WTC11 (cell line): Measurements from ENCODE around the gene FRMD5. TPM values are rescaled to one million over a fixed set of nuclear protein-coding genes. Genes with fewer than 3 reads are reported as not detected.

Experiments
- ATAC-seq: fragments of 200-7000 bp; cut with Tn5 transposase; 2 replicates; pipeline ENCODE4 v1.10.0; 2021; ENCODE audit warnings: mild to moderate bottlenecking, moderate library complexity
- CTCF ChIA-PET: fragments of 300-600 bp; sonication (Branson Sonifier 250); formaldehyde crosslinking; loops from one replicate; lab custom pipeline; 2021; ENCODE audit warnings: antibody characterized with exemption; lab: Charles Lee
- POLR2A ChIA-PET: fragments of 350-600 bp; sonication (Branson Sonifier 250); formaldehyde crosslinking; loops from one replicate; lab custom pipeline; 2021; ENCODE audit warnings: antibody characterized with exemption; lab: Charles Lee
- DNase-seq: peaks from one replicate; pipeline ENCODE4 v3.0.0; 2021; ENCODE audit warnings: low spot score
- H3K27ac Mint-ChIP-seq: 2 replicates; pipeline ENCODE4 v1.8.0; 2021; ENCODE audit warnings: mixed read lengths
- H3K27me3 Mint-ChIP-seq: 2 replicates; pipeline ENCODE4 v1.8.0; 2021; ENCODE audit warnings: low read depth, mild to moderate bottlenecking, moderate library complexity, mixed read lengths
- H3K36me3 Mint-ChIP-seq: 2 replicates; pipeline ENCODE4 v1.8.0; 2021; ENCODE audit warnings: mixed read lengths
- H3K4me1 Mint-ChIP-seq: 2 replicates; pipeline ENCODE4 v1.8.0; 2022; ENCODE audit warnings: mixed read lengths
- H3K4me3 Mint-ChIP-seq: 2 replicates; pipeline ENCODE4 v1.8.0; 2021; ENCODE audit warnings: mild to moderate bottlenecking, moderate library complexity, mixed read lengths
- H3K9me3 Mint-ChIP-seq: 2 replicates; pipeline ENCODE4 v1.8.0; 2021; ENCODE audit warnings: mixed read lengths
- ATF1 ChIP-seq: sonication (generic); formaldehyde crosslinking; IDR thresholded peaks from 2 replicates; pipeline ENCODE4 v1.8.1; 2023; ENCODE audit warnings: mild to moderate bottlenecking, moderate library complexity, missing genetic modification reagents
- ATF6 ChIP-seq: sonication (generic); formaldehyde crosslinking; IDR thresholded peaks from 2 replicates; pipeline ENCODE4 v1.8.1; 2023; ENCODE audit warnings: mild to moderate bottlenecking, missing genetic modification reagents
- E2F1 ChIP-seq: sonication (generic); formaldehyde crosslinking; IDR thresholded peaks from 2 replicates; pipeline ENCODE4 v1.8.0; 2022; ENCODE audit warnings: mild to moderate bottlenecking, missing genetic modification reagents
- ETV6 ChIP-seq: sonication (generic); formaldehyde crosslinking; IDR thresholded peaks from 2 replicates; pipeline ENCODE4 v1.8.1; 2022; ENCODE audit warnings: mild to moderate bottlenecking, missing genetic modification reagents
- FOXJ3 ChIP-seq: sonication (generic); formaldehyde crosslinking; IDR thresholded peaks from 2 replicates; pipeline ENCODE4 v1.9.0; 2021; ENCODE audit warnings: missing genetic modification reagents, mild to moderate bottlenecking, borderline replicate concordance
- FOXK1 ChIP-seq: sonication (generic); formaldehyde crosslinking; IDR thresholded peaks from 2 replicates; pipeline ENCODE4 v1.8.0; 2022; ENCODE audit warnings: mild to moderate bottlenecking, moderate library complexity, missing genetic modification reagents
- GTF2I ChIP-seq: fragments of 250-450 bp; sonication (Bioruptor Pico); conservative IDR thresholded peaks from 2 replicates; pipeline ENCODE4 v1.4.0; 2021; ENCODE audit warnings: mild to moderate bottlenecking
- HMGXB4 ChIP-seq: sonication (generic); formaldehyde crosslinking; IDR thresholded peaks from 2 replicates; pipeline ENCODE4 v1.8.1; 2023; ENCODE audit warnings: mild to moderate bottlenecking, moderate library complexity, missing genetic modification reagents
- MLX ChIP-seq: sonication (generic); formaldehyde crosslinking; IDR thresholded peaks from 2 replicates; pipeline ENCODE4 v1.8.1; 2023; ENCODE audit warnings: mild to moderate bottlenecking, missing genetic modification reagents, moderate library complexity
- NFYB ChIP-seq: sonication (generic); formaldehyde crosslinking; conservative IDR thresholded peaks from 2 replicates; pipeline ENCODE4 v1.8.0; 2022; ENCODE audit warnings: low read depth, missing genetic modification reagents
- OVOL2 ChIP-seq: fragments of 250-450 bp; sonication (Bioruptor Pico); IDR thresholded peaks from 2 replicates; pipeline ENCODE4 v1.9.0; 2021; ENCODE audit warnings: mild to moderate bottlenecking, borderline replicate concordance
- SMAD3 ChIP-seq: sonication (generic); formaldehyde crosslinking; IDR thresholded peaks from 2 replicates; pipeline ENCODE4 v1.8.0; 2022; ENCODE audit warnings: missing genetic modification reagents, mild to moderate bottlenecking, borderline replicate concordance
- SP1 ChIP-seq: sonication (generic); formaldehyde crosslinking; conservative IDR thresholded peaks from 2 replicates; pipeline ENCODE4 v1.8.1; 2022; ENCODE audit warnings: missing genetic modification reagents
- STAT6 ChIP-seq: sonication (generic); formaldehyde crosslinking; conservative IDR thresholded peaks from 2 replicates; pipeline ENCODE4 v1.8.1; 2023; ENCODE audit warnings: mild to moderate bottlenecking, low read depth, missing genetic modification reagents, moderate library complexity
- TEAD4 ChIP-seq: sonication (generic); formaldehyde crosslinking; IDR thresholded peaks from 2 replicates; pipeline ENCODE4 v1.8.0; 2022; ENCODE audit warnings: mild to moderate bottlenecking, missing genetic modification reagents
- USF1 ChIP-seq: sonication (generic); formaldehyde crosslinking; IDR thresholded peaks from 2 replicates; pipeline ENCODE4 v1.8.0; 2022; ENCODE audit warnings: mild to moderate bottlenecking, missing genetic modification reagents
- ZNF121 ChIP-seq: sonication (generic); formaldehyde crosslinking; IDR thresholded peaks from 2 replicates; pipeline ENCODE4 v1.8.0; 2023; ENCODE audit warnings: missing genetic modification reagents
- ZNF219 ChIP-seq: sonication (generic); formaldehyde crosslinking; IDR thresholded peaks from 2 replicates; pipeline ENCODE4 v1.8.0; 2023; ENCODE audit warnings: missing genetic modification reagents, mild to moderate bottlenecking, borderline replicate concordance
- ZNF263 ChIP-seq: sonication (generic); formaldehyde crosslinking; IDR thresholded peaks from 2 replicates; pipeline ENCODE4 v1.8.1; 2022; ENCODE audit warnings: low read depth, mild to moderate bottlenecking, moderate library complexity, missing genetic modification reagents
- ZSCAN18 ChIP-seq: fragments of 250-450 bp; sonication (Bioruptor Pico); IDR thresholded peaks from 2 replicates; pipeline ENCODE4 v2.1.2; 2022; ENCODE audit warnings: mild to moderate bottlenecking, moderate library complexity
- total RNA-seq: library from RNA; stranded (reverse); gene quantifications from 3 replicates; pipeline ENCODE4 v1.2.3, GENCODE V29; 2021

The FRMD5 gene
- total RNA-seq, 1 experiment from 2014 or later: 14.1 TPM

GRCh38 chr15:44160796-44161195 lies 34.3 kb downstream of the FRMD5 start (continued):
- no peak for TF ChIP-seq FOXK1

GRCh38 chr15:44159492-44159891 lies 35.6 kb downstream of the FRMD5 start:
- ATAC-seq: no peak
- Mint-ChIP-seq H3K27ac (no peak overlapping the region), H3K36me3 (0 out of 2 replicates have a peak, but pooled peaks cover 3% of the 10 kb centered on the region), H3K9me3 (peaks cover 3% of the 10 kb centered on the region; the same call in 1 of the 2 replicates), H3K4me1 (peaks cover 3% of the 10 kb centered on the region), H3K4me3 (no peak overlapping the region), H3K27me3 (no peaks in the 10 kb centered on the region)
- CTCF ChIA-PET: interaction anchor here (0.6 kb wide), 1 partner anchor 105 kb away, joined by 4 read pairs; no protein-coding TSS in a partner anchor
- TF ChIP-seq GTF2I: no peak
- no peak for DNase-seq
- POLR2A ChIA-PET: no interaction called here

GRCh38 chr15:44158111-44158510 lies 37.0 kb downstream of the FRMD5 start:
- no peak for ATAC-seq
- POLR2A ChIA-PET: no interaction called here
- Mint-ChIP-seq H3K36me3 (0 out of 2 replicates have a peak, but pooled peaks cover under 1% of the 10 kb centered on the region), H3K9me3 (peaks cover 4% of the 10 kb centered on the region; the same call in 1 of the 2 replicates), H3K27me3 (no peaks in the 10 kb centered on the region), H3K27ac (no peak overlapping the region), H3K4me1 (peaks cover 3% of the 10 kb centered on the region), H3K4me3 (no peak overlapping the region)
- no peak for DNase-seq
- CTCF ChIA-PET: no interaction called here
- TF ChIP-seq USF1: no peak
- no peak for TF ChIP-seq ZNF121 (CRISPR knock-in tag)
- no peak for TF ChIP-seq ATF1 (CRISPR knock-in tag)
- no peak for TF ChIP-seq OVOL2 (CRISPR knock-in tag)
- no peak for TF ChIP-seq STAT6 (CRISPR knock-in tag)
- TF ChIP-seq ATF6: no peak
- TF ChIP-seq E2F1 (CRISPR knock-in tag): no peak
- TF ChIP-seq ZSCAN18 (CRISPR knock-in tag): no peak
- TF ChIP-seq ZNF263 (CRISPR knock-in tag): no peak
- no peak for TF ChIP-seq HMGXB4 (CRISPR knock-in tag)
- TF ChIP-seq MLX: no peak
- no peak for TF ChIP-seq FOXJ3 (CRISPR knock-in tag)
- TF ChIP-seq ZNF219: no peak
- TF ChIP-seq SMAD3 (CRISPR knock-in tag): no peak
- TF ChIP-seq TEAD4: no peak
- TF ChIP-seq ETV6 (CRISPR knock-in tag): no peak
- TF ChIP-seq SP1 (CRISPR knock-in tag): no peak
- TF ChIP-seq NFYB (CRISPR knock-in tag): no peak
